Head of caudate nucleus (tissue), 42 donors: ENCODE results near the gene IL31.

Experiments
- DNase-seq, 42 donors: peaks; one replicate each; pipeline versions ENCODE4 v3.0.0 to v3.0.0-alpha.2; 2020 to 2021; ENCODE audit warnings: mixed read lengths in 7 of 42
- intact Hi-C: fragments of 100-400 bp; cut with DNase I; formaldehyde crosslinking; loops from one replicate; pipeline ENCODE4 v1.15.0; 2022

The IL31 gene

DNA sequence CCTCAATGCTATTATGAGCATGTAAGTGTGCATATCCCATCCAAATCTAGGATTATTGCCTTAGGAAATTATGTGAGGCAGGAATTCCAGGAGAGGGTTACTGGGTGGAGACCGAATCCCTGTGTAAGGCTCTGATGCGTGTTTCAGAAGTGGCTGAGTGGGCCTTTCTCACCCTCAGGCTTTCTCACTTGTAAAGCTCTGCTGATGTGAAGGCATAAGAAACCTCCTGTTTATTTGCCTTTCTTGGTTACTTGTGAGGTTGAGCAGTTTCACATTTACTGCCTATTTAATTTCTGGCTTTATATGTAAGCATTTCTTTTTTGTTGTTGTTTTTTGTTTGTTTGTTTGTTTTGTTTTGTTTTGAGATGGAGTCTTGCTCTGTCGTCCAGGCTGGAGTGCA, 11.0 kb downstream of the IL31 start:
- no peak for DNase-seq
- intact Hi-C loops, result no loop called here

DNA sequence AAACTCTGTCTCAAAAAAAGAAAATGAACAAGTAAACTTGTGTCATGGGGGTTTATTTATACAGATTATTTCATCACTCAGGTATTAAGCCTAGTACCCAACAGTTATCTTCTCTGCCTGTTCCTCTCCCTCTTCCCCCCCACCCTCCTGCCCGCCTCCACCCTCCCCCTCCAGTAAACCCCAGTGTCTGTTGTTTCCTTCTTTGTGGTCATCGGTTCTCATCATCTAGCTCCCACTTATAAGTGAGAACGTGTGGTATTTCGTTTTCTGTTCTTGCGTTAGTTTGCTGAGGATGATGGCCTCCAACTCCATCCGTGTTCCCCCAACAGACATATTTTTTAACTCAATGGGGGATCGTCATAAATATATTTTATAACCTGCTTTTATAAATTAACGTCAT, 12.3 kb downstream of the IL31 start:
- DNase-seq, result no peak
- intact Hi-C loops, result no loop called here

DNA sequence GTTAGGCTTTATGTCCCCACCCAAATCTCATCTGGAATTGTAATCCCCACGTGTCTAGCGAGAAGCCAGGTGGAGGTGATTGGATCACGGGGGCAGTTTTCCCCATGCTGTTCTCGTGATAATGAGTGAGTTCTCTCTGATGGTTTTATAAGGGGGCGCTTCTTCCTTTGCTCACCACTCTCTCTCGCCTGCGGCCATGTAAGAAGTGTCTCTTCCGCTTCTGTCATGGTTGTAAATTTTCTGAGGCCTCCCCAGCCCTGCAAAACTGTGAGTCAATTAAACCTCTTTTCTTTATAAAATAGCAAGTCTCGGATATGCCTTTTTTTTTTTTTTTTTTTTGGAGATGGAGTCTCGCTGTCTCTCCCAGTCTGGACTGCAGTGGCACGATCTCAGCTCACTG, 13.3 kb downstream of the IL31 start:
- intact Hi-C loops, result no loop called here
- no peak for DNase-seq

DNA sequence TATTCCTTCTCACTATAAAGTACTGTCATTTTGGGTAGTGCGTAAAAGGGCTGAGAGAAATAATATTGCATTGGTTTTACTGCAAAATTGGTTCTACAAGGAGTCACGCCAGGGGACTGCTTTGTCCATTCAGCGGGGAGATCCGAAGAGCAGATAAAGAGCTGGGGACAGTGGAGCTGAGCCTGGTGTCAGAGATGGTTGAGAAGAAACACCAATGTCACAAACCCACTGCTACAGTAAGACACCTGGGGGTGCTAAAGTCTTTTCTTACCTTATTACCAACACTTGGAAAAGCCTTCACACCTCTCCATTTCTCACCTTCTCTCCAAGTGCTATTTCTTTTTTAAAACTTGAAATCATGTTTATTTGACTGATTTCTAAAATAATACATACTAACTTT, 14.1 kb downstream of the IL31 start:
- intact Hi-C loops, result no loop called here
- no peak for DNase-seq

DNA sequence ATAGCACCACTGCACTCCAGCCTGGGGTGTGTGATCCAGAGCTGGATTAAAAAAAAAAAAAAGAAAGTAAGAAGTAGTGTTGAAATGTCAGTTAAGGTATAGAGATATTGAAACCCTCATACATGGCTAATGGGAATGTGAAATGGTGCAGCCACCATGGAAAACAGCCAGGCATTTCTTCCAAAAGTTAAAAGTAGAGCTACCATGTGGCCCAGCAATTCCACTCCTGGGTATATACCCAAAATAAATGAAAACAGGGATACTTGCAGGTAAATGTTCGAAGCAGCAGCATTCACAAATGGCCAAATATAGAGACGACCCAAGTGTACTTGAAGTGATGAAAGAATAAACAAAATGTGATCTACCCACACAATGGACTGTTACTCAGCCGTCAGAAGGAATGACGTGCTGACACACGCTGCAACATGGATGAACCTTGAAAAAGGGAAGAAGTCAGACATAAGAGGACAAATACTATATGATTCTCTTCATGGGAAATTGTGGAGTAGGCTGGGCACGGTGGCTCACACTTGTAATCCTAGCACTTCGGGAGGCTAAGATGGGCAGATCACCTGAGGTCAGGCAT, 15.2 kb downstream of the IL31 start:
- no peak for DNase-seq
- intact Hi-C loops, result no loop called here

DNA sequence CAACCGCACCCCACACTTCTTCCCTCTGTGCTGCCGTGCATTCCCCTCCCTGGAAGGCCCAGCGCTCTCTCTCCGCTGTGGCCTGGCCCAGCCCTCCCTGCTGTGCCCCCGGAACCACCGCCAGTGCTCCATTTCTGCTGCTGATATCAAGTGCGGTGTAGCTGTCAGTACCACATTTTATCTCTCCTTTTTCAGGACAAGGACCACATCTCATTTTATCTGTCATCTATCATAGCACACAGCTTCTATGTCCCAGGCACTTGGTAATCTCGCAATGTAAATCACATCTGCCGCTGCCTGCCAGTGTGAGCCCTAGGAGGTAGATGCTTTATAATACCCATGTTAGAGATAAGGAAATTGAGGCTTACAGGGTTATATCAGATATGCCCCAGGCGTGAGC, 18.3 kb downstream of the IL31 start:
- intact Hi-C loops, result no loop called here

DNA sequence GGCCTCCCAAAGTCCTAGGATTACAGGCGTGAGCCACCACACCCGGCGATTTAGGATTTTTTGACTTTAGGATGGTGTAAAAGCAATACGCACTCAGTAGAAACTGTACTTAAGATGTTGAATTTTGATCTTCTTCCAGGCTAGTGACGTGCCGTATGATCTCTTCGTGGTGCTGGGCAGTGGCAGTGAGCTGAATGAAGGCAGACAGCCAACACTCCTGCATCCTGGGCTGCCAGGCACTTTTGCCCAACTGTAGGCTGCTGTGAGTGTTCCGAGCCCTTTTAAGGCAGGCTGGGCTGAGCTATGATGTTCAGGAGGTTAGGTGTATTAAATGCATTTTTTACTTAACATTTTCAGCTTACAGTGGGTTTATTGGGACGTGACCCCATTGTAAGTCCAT, 21.3 kb downstream of the IL31 start:
- no peak for DNase-seq
- intact Hi-C loops, result no loop called here

More for the DNA sequence above, 18.3 kb downstream of the IL31 start:
- DNase-seq, result no peak

DNA sequence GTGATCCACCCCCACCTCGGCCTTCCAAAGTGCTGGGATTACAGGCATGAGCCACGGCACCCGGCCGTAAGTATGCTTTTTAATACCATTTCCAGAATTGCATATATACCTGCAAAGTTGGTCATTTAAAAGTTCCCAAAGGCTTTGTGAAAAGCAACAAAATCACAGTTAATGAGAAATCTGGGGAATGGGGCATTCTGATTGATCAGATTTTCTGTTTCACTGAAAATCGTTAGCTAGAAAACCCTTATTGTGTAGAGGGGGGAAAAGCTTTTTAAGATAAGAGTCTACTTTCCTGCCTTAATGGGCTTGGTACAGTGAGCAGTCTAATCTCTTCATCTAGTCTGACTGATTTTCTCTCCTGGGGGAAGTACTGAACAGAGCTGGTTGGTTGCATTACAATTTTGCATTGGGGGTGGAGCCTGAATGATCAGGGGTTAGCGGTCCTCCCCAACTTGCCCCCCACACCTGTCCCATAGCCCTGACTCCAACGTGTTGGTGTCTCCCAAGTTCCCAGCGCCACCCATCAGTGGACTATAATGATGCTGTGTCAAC, 23.8 kb downstream of the IL31 start:
- no peak for DNase-seq
- intact Hi-C loops, result no loop called here

DNA sequence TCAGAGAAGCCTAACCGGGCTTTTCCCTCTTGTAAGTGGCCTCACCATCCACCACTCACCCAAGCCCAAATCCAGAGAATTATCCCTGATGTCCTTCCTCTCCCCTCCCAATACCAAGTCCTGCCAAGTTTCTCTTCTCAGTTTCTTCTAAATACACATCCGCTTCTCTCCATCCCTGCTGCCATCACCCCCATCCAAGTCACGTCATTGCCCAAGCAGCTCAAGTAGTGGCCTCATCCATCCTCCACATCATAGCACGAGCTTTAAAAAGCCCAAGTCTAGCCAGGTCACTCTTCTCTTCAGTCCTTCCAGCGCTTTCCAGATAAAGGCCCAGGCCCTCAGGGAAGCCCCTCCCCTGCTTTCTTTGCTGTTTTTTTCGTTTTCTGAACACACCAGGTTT, 25.4 kb downstream of the IL31 start:
- no peak for DNase-seq
- intact Hi-C loops, result no loop called here

DNA sequence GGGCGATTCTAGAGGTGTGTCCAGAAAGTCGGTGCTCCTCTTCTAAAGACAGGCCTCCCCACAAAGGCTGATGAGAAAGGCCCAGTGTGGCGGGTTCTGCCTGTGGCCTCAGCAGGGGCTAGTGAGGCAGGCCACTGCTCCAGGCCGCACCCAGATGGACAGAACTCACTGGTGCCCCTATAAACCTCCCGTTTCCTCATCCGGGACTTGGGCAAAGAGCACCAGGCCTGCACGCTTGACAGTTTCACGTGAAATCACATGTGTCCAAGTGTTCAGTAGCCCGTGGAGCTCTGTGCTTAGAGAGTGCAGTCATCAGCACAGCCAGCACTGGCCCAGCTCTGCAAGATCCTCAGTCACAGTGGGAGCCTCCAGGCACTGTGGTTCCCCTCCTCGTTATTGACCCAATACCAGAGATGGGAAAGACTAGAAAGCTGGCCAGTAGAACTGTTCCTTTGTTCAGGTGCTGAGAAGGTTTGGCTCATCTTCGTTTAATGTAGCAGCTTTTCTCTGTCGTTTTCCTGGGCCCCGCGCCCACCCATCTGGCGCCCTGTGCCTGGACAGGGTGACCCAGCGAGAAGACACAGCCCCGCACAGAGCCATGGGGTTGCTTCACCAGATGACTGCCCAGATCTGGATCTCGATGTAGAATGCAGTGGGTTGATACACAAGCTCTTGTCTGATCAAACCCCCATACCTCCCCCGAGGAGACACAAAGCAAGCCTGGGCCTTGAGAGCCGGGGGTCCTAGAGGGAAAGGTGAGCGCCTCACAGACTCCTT, 26.3 kb downstream of the IL31 start:
- DNase-seq, result no peak
- intact Hi-C loops, result no loop called here

DNA sequence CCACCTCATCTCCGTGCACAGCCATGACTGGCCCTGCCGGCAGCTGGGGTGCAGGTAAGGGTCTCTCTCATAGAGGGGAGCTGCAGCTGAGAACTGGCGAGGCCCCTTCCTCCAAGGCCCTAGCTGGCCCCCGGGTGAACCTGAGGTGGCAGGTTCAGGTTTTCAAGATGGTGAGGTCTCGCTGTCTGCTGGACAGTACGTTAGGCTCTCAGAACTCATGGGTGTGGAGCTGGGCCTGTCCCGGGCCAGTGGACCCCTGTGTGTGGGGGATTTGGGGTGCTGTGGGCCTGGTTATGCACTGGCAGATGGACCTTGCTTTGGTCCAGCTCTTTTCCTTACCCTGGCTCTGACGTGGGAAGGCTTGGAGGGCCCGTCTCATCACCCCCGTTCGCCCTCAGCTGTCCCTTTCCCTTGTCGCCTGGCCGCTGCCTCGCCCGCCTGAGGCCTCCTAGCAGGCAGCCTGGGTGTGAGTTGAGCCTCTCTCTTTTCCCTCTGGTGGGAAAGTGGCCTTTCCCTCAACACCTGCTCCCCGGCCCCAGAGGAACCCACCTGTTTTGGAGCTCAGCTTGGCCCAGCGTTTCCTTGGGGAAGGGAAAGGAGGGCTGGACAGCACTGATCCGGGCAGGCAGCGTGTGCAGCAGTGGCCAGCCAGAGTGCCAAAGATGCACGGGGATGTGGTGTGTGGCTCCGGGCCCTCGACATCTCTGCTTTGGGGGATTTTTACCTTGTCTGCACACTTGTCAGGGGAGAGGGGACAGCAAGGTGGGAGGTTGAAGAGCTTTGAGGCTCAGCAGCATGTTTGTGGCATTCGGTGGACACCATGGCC, 28.3 kb downstream of the IL31 start:
- intact Hi-C loops, result no loop called here
- DNase-seq, result no peak

DNA sequence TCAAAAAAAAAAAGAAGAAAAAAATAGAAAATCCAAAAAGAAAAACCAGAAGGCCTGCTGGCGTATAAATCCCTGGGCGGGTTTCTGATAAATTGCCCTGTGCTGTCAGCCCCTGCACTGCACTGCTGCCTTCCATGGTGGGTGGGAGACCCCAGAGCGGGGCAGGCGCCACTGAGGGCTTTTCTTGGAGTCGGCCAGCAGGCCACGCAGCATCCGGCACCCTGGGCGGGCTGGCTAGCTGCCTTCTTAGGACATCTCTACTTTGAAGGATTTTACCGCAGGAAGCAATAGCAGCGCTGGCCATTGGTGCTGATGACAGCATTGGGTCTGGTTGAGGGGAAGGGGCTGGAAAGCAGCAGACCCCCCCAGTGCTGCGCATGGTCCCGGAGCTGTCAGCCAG, 29.1 kb downstream of the IL31 start:
- intact Hi-C loops, result no loop called here
- no peak for DNase-seq

DNA sequence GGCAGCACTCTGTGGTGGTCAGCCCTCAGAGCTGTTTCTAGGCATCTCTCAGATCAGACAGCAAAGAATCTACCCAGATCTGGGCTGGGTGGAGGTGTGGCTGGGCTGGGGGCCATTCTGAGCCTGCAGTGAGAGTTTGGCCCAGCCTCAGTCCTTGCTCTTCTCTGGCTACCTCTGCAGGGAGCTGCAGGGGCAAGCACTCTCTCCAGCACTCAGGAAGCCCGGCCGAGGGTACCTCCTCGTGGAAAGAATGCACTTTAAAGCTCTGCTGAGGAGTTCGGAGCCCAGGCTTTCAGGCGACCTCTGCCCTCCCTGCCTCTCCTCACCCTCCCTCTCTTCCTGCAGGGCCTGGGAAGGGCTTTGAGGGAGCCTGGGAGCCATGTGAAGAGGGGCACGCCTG, 31.2 kb downstream of the IL31 start:
- no peak for DNase-seq
- intact Hi-C loops, result no loop called here

DNA sequence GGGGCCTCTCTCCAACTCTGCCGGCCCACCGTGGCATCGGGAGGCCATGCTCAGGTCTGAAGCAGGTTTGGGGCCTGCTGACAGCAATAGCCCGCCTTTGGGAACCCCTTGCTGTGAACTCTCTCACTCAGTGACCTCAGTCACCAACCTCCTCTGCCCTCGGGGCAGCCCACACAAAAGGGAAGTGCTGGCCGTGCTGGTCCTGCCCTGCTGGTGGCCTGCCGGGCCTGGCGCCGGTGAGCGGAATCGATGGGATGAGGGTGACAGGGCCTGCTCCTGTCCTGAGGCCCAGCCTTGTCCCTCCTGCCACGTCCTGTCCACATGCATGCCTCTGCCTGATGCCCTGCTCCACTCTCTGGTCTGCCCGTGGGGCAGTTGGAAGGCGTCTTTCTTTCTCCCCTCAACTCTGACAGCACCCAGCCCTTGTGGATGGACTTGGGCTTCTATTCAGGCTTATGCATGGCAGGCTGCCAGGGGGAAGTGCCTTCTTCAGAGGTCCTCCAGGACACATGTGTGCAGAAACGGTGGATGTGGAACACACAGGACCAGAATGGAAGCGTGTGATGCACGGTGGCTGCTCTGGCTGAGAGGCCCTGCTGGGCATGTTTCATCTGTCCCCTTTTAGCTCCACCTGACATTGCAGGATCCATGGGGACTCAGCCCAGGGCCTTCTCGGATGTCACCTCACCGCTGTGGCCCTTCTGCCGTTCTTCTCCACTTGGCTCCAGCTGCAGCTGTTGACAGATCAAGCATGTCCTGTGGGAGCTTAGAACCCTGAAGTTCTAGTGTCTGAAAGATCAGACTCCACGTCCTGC, 31.9 kb downstream of the IL31 start:
- intact Hi-C loops, result no loop called here
- no peak for DNase-seq

DNA sequence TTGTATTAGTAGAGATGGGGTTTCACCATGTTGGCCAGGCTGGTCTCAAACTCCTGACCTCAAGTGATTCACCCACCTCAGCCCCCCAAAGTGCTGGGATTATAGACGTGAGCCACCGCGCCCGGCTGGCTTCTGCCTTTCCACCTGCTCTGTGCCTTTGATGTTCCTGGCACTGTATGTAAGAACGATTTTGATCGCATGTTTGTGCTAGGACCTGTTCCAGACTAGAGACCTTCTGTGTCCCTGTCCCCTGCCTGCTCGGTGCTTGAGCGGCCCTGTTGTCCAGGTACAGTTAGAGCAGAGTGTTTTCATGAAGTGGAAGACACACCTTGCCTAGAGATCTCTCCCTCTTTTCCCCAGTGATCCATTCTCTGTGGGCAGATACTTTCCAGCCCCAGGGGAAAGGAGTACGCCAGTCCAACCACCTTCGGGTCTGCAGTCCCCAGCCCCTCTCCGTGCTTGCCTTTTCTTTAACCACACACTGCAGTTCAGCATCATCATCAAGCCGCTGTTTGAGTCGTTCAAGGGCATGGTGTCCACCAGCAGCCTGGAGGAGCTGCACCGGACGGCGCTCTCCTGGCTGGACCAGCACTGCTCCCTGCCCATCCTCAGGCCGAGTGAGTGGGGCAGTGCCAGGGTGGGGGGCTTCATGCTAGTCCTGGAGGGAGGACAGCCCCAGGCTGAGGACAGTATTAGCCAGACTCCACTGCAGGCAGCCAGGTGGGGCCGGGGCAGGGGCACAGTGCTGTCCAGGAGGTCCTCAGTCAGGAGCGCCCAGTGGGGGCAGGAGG, 33.4 kb downstream of the IL31 start:
- intact Hi-C loops, result no loop called here
- DNase-seq, result no peak

DNA sequence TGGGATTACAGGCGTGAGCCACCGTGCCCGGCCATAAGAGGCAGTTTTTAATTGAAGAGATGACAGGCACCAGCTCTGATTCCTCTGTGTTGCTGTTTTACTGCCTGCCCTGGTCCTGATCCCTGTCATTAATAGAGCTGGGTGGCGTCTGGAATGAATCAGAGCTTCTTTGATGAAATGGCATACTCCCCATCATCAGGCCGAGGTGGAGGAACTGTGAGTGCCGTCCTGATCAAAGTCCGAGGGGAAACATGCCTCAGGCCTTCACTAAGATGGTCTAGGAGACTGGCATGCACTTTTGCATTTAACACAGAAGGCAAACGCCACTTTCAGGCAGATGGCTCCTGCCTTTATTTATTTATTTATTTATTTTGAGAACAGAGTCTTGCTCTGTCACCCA, 34.1 kb downstream of the IL31 start:
- no peak for DNase-seq
- intact Hi-C loops, result no loop called here

DNA sequence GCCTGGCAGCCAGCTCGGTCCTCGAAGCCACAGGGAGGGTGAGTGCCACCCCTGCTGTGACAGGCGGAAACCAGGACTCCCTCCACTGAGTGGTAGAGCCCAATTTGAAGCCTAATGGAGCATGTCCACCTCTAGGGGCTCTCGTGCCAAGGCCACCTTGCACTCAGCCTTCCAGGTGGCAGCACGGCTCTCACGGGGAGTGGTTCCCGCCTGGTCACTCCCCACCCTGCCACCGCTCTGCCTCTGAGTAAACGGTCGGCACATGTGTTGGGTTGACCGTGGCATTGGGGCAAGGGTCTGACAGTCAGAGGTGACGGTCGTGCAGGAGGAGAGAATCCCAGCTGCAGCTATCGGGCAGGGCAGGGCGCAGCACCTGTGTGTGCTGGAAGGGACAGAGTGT, 34.8 kb downstream of the IL31 start:
- intact Hi-C loops, result no loop called here

DNA sequence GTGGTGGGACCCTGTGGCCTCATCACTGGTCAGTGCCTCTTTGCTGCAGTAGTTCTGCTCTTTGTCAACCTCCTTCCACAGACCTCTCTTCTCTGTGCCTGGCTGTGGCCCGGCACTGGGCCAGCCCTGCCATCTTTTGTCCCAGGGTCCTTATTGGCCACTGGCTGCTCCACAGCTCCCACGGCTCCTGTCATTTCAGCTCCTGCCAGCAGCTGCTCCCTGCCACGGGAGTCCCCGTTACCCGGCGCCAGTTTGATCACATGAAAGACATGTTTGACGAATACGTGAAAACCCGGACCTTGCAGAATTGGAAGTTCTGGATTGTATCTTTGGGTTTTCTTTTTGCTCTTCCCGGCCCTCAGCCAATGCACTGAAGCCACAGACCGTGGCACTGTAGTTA, 35.4 kb downstream of the IL31 start:
- peak in 25 of 42 donors; percentile 5 to 59 (median 34) for DNase-seq
- intact Hi-C loops, result no loop called here

More for the DNA sequence above, 34.8 kb downstream of the IL31 start:
- DNase-seq, result no peak
